AG04450 (cell line): ENCODE measurements around the gene PDX1. TPM values are rescaled to one million over a fixed set of nuclear protein-coding genes. Genes with fewer than 3 reads are reported as not detected.

Experiments used
- CTCF ChIA-PET: fragments of 300-600, 350-600 bp; formaldehyde crosslinking; extraction: SDS; loops from one replicate; lab custom pipeline; 2022; ENCODE audit warnings: antibody characterized with exemption, inconsistent platforms; lab: Charles Lee
- POLR2A ChIA-PET: fragments of 350-600 bp; formaldehyde crosslinking; extraction: SDS; loops from one replicate; lab custom pipeline; 2021; ENCODE audit warnings: antibody characterized with exemption, inconsistent platforms; lab: Yijun Ruan, JAX
- DNase-seq: peaks from one replicate; pipeline ENCODE4 v3.0.0-alpha.2; 2011; ENCODE audit warnings: low read depth, low spot score
- H3K27ac ChIP-seq: one replicate; pipeline ENCODE4 v1.5.1; 2012; ENCODE audit warnings: low read depth, low read length, control low read depth
- H3K27me3 ChIP-seq: one replicate; pipeline ENCODE4 v1.6.0; 2012; ENCODE audit warnings: low read length; ENCODE audit not compliant: control insufficient read depth, insufficient read depth
- H3K4me3 ChIP-seq: 2 replicates; pipeline ENCODE4 v1.5.1; 2011; ENCODE audit warnings: mild to moderate bottlenecking, low read depth, low read length, control low read depth
- H3K9me3 ChIP-seq: 2 replicates; pipeline ENCODE4 v1.5.1; 2012; ENCODE audit warnings: low read length; ENCODE audit not compliant: control insufficient read depth, insufficient read depth
- polyA plus RNA-seq: library from polyadenylated mRNA; depleted of rRNA; stranded (reverse); fragments of >200 nt; gene quantifications from 2 replicates; pipeline ENCODE4 v1.2.3, GENCODE V29; 2011
- TF ChIP-seq, protein P1 (sequence below): IDR thresholded peaks from 2 replicates; pipeline ENCODE4 v1.5.1; 2011; ENCODE audit warnings: low read depth, low read length, control low read depth, inconsistent platforms

PDX1 gene
- polyA plus RNA-seq, 1 experiment: not detected

DNA sequence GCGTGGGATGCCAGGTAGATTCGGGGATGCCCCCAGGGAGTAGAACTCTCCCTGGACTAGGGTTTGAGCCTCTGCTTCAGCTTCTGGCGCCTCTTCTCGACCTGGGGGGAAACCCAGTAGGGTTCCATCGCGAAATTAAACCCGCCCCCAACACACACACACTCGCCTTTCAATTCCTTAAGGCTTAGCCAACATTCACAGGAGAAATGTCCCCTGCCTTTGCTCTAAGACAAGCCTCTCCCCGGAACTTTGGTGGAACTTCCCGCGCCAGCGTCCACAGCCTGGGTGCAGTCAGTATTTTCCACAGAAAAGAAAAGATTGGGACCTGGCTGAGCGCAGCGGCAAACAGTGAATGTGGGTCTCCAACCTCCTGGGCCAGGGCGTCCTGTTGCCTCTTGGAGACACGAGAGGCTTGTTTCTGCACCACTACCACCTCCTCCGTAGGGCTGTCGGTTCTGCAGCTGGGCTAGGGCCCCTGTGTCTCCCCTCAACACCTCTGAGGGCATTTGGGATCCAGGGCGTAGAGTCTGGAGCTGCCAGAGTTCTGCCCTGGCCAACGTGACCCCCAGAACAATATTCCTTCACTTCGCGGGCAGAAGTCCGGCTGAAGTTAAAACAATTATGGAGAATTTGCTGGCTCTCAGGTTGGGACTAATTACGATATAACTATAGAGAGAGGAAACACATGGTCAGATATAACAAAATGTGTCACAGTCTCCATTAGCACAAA is 3.2 kb downstream of the PDX1 start:
- H3K27me3 ChIP-seq: peaks cover 94% of the 10 kb centered on the region
- ChIA-PET POLR2A (no interaction called here), CTCF (no interaction called here)
- H3K27ac ChIP-seq: no peak overlapping the region
- TF ChIP-seq, protein P1, sequence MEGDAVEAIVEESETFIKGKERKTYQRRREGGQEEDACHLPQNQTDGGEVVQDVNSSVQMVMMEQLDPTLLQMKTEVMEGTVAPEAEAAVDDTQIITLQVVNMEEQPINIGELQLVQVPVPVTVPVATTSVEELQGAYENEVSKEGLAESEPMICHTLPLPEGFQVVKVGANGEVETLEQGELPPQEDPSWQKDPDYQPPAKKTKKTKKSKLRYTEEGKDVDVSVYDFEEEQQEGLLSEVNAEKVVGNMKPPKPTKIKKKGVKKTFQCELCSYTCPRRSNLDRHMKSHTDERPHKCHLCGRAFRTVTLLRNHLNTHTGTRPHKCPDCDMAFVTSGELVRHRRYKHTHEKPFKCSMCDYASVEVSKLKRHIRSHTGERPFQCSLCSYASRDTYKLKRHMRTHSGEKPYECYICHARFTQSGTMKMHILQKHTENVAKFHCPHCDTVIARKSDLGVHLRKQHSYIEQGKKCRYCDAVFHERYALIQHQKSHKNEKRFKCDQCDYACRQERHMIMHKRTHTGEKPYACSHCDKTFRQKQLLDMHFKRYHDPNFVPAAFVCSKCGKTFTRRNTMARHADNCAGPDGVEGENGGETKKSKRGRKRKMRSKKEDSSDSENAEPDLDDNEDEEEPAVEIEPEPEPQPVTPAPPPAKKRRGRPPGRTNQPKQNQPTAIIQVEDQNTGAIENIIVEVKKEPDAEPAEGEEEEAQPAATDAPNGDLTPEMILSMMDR: no peak
- DNase-seq: no peak
- H3K4me3 ChIP-seq: no peak overlapping the region
- H3K9me3 ChIP-seq: peaks cover 9% of the 10 kb centered on the region; the same call in 1 of the 2 replicates

DNA sequence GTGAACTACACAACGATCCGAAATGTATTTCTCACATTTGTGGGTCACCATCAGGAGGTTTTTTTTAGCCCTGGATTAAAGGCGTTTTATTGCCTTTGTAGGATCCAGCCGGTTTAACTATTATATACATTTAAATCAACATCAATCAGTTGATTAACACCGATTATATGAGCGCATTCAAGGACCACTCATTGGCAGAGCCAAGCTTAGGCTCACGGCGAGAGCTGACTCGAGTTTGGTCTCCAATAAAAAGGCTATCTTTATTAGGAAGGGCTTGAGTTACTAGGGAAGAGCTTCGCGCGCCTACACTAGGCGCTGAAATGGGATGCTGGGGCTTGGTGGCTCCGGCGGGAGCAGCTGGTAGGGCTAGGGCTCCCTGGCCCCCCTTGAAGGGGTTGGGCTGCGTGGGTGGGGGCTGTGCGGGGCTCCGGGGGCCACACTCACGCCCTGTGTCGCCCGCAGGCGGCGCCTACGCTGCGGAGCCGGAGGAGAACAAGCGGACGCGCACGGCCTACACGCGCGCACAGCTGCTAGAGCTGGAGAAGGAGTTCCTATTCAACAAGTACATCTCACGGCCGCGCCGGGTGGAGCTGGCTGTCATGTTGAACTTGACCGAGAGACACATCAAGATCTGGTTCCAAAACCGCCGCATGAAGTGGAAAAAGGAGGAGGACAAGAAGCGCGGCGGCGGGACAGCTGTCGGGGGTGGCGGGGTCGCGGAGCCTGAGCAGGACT is 4.2 kb downstream of the PDX1 start:
- Histone ChIP-seq H3K27ac (no peak overlapping the region), H3K9me3 (peaks cover 6% of the 10 kb centered on the region; the same call in 1 of the 2 replicates), H3K27me3 (peaks cover 94% of the 10 kb centered on the region), H3K4me3 (no peak overlapping the region)
- CTCF ChIA-PET: interaction anchor here (1.2 kb wide), 1 partner anchor 30 kb away, joined by 3 read pairs; no protein-coding TSS in a partner anchor
- POLR2A ChIA-PET: no interaction called here
- no peak for DNase-seq
- TF ChIP-seq, protein P1: no peak

DNA sequence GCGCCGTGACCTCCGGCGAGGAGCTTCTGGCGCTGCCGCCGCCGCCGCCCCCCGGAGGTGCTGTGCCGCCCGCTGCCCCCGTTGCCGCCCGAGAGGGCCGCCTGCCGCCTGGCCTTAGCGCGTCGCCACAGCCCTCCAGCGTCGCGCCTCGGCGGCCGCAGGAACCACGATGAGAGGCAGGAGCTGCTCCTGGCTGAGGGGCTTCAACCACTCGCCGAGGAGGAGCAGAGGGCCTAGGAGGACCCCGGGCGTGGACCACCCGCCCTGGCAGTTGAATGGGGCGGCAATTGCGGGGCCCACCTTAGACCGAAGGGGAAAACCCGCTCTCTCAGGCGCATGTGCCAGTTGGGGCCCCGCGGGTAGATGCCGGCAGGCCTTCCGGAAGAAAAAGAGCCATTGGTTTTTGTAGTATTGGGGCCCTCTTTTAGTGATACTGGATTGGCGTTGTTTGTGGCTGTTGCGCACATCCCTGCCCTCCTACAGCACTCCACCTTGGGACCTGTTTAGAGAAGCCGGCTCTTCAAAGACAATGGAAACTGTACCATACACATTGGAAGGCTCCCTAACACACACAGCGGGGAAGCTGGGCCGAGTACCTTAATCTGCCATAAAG is 4.8 kb downstream of the PDX1 start:
- peaks cover 6% of the 10 kb centered on the region; the same call in 1 of the 2 replicates for H3K9me3 ChIP-seq
- POLR2A ChIA-PET: no interaction called here
- H3K4me3 ChIP-seq: no peak overlapping the region
- no peak overlapping the region for H3K27ac ChIP-seq
- peaks cover 96% of the 10 kb centered on the region for H3K27me3 ChIP-seq
- CTCF ChIA-PET: interaction anchor here (1.2 kb wide), 1 partner anchor 29 kb away, joined by 3 read pairs; no protein-coding TSS in a partner anchor
- TF ChIP-seq, protein P1: no peak
- DNase-seq: no peak

DNA sequence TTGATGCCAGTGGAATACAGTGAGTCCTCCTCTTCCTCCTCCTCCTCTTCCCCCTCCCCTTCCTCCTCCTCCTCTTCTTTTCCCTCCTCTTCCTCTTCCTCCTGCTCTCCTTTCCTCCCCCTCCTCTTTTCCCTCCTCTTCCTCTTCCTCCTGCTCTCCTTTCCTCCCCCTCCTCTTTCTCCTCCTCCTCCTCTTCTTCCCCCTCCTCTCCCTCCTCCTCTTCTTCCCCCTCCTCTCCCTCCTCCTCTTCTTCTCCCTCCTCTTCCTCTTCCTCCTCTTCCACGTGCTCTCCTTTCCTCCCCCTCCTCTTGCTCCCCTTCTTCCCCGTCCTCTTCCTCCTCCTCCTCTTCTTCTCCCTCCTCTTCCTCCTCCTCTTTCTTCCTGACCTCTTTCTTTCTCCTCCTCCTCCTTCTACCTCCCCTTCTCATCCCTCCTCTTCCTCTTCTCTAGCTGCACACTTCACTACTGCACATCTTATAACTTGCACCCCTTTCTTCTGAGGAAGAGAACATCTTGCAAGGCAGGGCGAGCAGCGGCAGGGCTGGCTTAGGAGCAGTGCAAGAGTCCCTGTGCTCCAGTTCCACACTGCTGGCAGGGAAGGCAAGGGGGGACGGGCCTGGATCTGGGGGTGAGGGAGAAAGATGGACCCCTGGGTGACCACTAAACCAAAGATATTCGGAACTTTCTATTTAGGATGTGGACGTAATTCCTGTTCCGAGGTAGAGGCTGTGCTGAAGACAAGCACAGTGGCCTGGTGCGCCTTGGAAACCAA is 5.6 kb downstream of the PDX1 start:
- ChIA-PET CTCF (no interaction called here), POLR2A (no interaction called here)

More for the DNA sequence above, 5.6 kb downstream of the PDX1 start:
- TF ChIP-seq, protein P1: no peak
- no peak overlapping the region for H3K27ac ChIP-seq
- H3K4me3 ChIP-seq: no peak overlapping the region
- no peak for DNase-seq
- H3K27me3 ChIP-seq: peaks cover 96% of the 10 kb centered on the region
- peaks cover 6% of the 10 kb centered on the region; the same call in 1 of the 2 replicates for H3K9me3 ChIP-seq
